HG03045 (cell line): ENCODE measurements around the gene SUPT20HL2.
"Not testable (repeated sequence)": the region's sequence is repeated elsewhere in the genome, so short reads cannot be mapped to it uniquely, and the experiment has no call there.

Experiments used
- ATAC-seq: cut with Tn5 transposase; IDR thresholded peaks from one replicate; pipeline ENCODE4 v1.9.1; 2021; ENCODE audit warnings: mild to moderate bottlenecking, moderate library complexity; ENCODE audit not compliant: unreplicated experiment

The SUPT20HL2 gene

DNA sequence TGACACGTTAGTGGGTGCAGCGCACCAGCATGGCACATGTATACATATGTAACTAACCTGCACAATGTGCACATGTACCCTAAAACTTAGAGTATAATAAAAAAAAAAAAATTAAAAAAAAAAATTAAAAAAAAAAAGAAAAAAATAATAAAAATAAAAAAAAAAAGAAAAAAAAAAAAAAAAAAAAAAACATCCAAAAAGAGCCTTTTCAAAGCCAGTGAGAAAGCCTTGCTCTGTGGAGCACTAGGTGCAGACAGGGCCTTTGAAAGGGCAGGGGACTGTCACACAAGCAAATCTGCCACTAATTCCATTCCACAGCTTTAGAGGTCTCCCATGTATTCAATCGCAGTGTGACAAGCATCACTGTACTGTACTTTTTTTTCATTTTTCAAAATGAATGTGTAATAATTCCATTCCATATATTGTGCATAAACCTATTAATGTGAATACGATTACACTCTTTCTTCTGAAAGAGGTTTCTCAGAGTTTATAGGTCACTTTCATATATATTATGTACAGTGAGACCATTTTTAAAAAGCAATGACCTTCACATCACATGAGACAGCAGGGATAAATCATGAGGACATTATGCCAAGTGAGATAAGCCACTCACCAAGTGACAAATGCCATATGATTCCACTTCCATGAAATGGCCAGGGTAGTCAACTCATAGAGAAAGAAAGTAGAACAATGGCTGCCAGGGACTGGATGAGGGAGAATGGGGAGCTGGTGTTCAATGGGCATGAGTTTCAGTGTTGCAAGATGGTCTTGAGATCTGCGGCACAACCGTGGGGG lies 4.1 kb downstream of the SUPT20HL2 start:
- ATAC-seq, result not testable (repeated sequence)

DNA sequence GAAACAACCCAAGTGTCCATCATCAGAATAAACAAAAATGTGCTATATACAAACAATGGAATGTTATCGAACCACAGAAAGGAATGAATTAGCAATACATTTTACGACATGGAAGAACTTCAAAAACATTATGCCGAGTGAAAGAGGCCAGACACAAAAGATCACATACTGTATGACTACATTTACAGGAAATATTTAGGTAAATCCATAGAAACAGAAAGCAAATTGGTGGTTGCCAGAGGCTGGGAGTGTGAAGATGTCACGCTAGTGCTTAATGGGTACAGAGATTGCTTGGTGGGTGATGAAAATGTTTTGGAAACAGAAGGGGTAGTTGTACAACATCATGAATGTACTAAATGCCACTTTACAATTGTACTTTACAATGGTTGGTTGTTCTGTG lies 5.1 kb downstream of the SUPT20HL2 start:
- not testable (repeated sequence) for ATAC-seq

DNA sequence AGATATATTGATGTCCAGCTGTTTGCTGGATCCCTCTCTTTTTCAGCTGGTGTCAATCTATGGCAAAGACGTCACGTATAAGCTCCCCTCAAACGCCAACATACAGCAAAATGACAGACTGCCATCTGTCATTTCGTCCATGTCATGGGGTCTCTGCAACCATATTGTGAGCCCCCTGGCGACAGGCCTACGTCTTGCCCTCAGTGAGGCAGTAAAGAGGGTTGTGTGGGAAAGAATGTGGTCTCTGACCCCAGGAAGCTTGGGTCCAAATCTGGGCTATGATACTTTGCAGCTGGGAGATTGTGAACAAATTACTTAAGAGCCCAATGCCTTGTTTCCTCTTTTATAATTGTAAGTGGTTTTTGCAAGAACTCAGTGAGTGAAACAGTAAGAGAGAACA lies 7.4 kb downstream of the SUPT20HL2 start:
- no peak for ATAC-seq

DNA sequence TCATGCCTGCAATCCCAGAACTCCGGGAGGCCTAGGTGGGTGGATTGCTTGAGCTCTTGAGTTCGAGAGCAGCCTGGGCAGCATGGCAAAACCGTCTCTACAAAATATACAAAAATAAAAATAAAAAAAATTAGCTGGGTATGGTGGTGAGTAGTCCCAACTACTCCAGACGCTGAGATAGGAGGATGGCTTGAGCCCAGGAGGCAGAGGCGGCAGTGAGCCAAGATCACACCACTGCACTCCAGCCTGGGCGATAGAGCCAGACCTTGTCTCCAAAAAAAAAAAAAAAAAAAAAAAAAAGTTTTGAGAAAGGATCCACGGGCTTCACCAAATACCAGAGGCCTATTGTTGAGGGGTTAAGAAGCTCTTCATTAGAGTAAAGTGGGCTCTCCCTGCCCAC lies 8.0 kb downstream of the SUPT20HL2 start:
- ATAC-seq, result no peak

DNA sequence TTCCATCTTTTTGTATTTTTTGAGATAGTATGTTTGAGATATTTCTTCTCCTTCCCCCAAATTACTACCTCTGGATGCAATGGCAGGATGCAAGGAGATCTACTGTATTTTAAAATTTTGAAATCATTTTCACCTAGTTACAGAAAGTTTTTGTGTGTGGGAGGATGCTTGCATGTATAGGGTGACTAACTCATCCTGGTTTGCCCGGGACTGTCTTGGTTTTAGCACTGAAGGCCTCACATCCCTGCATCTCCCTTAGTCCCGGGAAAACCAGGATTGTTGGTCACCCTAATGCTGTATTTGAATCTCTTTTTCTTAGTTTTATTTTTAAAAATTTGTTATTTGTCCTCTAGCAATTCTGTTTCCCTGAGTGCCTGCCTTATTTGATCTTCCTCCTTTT lies 12.1 kb downstream of the SUPT20HL2 start:
- no peak for ATAC-seq

GRCh38 chrX:24301060-24301459 lies 12.8 kb downstream of the SUPT20HL2 start:
- no peak for ATAC-seq

DNA sequence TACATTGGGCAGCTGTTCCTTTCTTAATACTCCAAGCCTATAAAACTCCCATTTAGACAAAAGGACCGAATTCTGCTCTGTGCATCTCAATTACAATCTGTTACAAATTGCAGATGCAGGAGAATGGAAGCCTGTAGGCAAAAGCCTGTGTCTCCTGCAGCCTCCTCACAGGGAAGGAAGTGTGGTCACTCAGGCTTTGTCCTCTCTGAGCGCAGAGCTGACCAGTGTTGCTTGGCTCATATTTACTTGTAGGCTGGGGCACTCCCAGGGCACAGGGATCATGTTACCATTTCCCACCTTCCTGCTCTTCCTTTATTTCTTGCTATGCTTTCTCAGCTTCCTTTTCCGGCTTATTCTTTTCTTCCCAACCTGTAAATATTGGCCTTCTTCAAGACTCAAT lies 15.7 kb downstream of the SUPT20HL2 start:
- no peak for ATAC-seq

GRCh38 chrX:24294619-24295018 lies 19.2 kb downstream of the SUPT20HL2 start:
- ATAC-seq, result no peak

- no peak for ATAC-seq
Measured at GRCh38 chrX:24293412-24293811, 20.5 kb downstream of the SUPT20HL2 start.

DNA sequence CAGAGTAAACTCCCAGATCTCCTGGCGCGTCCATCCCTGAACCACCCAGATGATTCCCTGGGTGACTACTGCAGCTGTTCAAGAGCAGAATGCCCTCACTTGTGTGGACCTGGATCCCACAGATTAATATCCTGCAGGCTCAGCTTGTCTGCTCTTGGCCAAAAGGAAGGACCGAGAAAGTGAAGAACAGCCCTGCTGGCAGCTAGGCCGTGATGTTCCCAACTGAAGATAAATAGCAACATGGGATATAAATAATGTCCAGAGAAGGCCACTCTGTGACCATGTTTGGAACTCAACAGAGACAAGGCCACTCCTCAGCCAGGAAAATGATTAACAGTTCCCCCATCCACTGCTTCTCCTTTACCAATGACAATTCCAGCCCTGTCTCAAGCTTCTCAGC lies 21.5 kb downstream of the SUPT20HL2 start:
- no peak for ATAC-seq

DNA sequence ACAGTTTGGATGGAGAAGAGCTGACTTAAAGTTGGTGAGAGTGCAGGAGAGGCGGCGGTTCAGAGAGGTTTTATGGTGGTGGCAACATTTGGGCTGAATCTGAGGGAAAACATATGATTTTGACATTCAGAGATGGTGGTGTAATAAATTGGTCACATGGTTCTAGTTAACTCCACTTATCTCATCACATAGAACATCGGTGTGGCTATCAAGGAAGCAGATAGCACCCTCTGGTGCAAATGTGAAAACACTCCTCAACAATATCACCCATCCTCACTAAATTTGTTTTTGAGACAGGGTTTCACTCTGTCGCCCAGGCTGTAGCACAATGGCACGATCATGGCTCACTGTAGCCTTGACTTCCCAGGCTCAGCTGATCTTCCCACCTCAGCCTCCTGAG lies 28.8 kb downstream of the SUPT20HL2 start:
- ATAC-seq, result no peak

GRCh38 chrX:24283127-24283794 lies 30.6 kb downstream of the SUPT20HL2 start:
- ATAC-seq, result no peak

DNA sequence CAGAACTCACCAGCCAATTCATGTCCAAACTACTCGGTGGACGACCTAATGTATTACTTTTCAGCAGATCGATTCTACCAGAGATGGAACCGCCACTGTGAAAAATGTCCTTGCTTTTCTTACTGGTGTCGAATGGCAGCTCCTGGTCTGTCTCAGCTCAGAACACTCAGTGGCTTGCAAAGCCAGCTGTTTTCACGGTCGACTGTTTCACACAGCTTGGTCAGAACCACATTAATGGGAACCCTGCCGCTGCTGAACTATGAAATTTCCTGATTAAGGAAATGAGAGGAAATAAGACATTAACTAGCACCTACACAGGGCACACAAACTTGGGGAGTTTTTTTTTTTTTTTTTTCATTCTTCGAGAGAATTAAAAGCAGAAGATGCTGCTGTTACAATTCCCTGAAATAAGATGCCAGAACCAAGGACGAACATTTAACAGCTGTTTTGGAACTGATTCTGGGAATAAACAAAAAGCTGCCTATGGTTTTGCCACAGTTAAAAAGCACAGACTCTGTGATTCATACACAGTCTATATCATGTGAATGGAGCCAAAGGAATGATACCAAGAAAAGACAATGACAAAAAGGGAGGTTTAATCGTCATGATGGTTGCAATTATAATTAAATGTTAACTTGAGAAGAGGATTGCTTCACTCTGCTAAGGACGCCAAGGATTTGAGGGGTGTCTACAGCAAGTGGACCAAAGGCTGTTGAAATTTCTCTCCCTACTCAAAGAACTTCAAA lies 31.3 kb downstream of the SUPT20HL2 start:
- no peak for ATAC-seq

- no peak for ATAC-seq
Measured at GRCh38 chrX:24277405-24277804, 36.5 kb downstream of the SUPT20HL2 start.

- ATAC-seq, result no peak
Measured at GRCh38 chrX:24276015-24276414, 37.9 kb downstream of the SUPT20HL2 start.

DNA sequence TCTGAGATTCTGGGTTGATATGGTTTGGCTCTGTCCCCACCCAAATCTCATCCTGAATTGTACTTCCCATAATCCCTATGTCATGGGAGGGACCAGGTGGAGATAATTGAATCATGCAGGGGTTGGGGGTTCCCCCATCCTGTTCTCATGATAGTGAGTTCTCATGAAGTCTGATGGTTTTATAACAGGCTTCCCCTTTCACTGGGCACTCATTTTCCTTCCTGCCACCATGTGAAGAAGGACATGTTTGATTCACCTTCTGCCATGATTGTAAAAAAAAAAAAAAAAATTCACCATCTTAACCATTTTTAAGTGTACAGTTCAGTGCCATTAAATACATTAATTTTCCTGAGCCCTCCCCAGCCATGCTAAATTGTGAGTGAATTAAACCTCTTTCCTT lies 42.6 kb downstream of the SUPT20HL2 start:
- ATAC-seq, result no peak

GRCh38 chrX:24268786-24269185 lies 45.1 kb downstream of the SUPT20HL2 start:
- no peak for ATAC-seq

DNA sequence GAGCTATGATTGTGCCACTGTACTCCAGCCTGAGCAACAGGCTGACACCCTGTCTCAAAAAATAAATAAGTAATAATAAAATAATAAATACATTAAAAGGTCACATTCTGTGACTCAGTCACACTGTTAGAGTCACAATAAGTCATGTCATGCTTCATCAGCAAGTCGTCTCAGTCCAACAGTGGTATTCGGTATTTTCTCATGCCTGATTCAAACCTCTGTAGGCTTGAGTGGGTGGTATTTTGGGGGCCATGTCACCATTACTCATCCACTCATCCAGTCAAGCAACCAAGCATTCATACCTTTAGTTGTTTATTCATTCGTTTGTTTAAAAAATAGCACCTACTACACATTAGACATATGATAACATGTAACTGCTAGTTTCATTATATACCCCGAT lies 46.9 kb downstream of the SUPT20HL2 start:
- no peak for ATAC-seq

GRCh38 chrX:24264383-24264782 lies 49.5 kb downstream of the SUPT20HL2 start:
- no peak for ATAC-seq

DNA sequence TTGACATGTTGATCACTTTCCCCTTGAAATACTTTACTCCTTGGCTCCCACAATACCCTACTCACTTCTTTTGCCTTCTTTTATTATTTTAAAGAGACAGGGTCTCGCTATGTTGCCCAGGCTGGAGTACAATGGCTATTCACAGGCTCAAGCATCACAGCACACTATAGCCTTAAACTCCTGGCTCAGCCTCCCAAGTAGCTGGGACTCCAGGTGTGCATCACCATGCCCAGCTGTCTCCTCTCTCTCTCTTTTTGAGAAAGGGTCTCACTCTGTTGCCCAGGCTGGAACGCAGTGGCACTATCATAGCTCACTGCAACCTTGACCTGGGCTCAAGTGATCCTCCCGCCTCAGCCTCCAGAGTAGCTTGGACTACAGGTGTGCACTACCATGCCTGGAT lies 51.6 kb downstream of the SUPT20HL2 start:
- ATAC-seq, result no peak
